NCI-H2196 treated with DMSO at 0.1 percent for 48 hours (cell line): ENCODE results near the gene GPC1.

Experiments
- DNase-seq: peaks from one replicate; lab custom pipeline; 2025; ENCODE audit not compliant: unreplicated experiment; lab: John Stamatoyannopoulos, UW

GPC1 gene

DNA sequence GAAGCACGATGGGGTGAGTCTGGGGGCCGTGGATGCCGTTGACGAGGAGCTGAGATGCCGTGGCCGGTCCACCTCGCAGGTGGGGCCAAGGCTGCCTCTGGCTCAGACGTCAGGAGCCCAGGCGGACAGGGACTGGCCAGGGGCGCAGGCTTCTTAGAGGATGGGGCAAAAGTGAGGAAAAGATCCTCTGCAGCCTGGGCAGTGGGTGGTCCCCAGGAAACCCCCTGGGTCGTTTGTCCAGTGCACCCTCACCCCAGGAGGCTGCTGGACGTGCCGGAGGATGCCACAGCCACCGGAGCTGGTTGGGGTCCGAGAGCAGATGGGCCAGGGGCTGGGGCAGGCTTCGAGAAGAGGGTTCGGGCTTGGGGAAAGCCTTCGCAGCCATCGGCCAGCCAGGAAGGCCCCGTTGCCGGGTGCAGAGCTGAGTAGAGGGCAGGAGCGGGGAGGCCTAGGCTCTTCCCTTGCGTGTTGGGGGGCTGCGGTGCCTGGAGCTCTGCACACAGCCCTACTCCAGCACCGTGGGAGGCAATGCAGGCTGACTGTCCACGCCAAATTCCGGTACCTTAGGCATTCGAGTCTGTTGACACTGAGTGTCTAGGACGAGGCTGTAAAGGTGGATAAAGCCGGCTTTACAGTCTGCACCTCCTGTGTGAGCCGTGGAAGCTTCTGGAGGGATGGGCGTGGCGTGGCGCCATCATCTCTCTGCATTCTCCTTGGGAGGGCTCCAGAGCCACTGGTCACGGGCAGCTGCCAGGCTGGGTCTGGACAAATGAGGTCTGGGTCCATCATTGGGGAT, 18.8 kb downstream of the GPC1 start:
- DNase-seq, result no peak

- DNase-seq, result no peak
These were observed 19.8 kb downstream of the GPC1 start for GRCh38 chr2:240455272-240455646.

GRCh38 chr2:240455647-240456446, 20.4 kb downstream of the GPC1 start:
- no peak for DNase-seq

DNA sequence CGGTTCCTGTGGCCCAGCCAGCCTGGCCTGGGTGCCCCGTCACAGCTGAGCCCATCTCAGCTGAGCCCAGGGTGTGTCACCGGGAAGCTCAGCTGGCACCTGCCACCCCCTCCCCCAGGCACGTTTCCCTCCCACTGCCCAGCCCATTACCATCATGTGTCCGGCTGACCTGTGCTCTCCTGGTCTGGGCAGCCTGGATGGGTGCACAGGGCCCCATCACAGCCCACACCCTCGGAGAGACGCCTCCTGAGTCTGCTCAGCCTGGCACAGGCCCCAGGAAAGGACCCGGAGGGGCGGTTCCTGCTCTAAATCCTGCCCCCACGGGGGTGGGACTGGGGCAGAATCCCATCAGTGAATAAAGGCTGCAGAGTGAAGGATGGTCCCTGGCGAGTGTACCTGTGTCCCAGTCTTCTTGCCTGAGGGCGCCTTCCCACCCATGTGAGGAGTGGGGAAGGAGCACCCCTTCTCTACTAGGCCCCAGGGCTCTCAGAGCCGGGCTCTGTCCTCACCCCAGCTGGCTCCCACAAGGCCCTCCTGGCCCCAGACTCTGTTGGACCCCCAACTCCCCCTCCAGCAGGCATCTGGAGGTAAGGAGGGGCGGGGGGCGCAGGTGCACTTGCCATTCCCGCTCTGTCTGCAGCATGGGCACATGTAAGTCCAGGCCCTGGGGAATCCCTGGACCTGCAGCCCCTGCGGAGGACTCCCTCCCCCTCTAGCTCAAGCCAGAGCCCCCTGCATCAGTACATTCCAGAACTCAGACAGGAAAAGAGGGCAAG, 21.2 kb downstream of the GPC1 start:
- DNase-seq, result no peak

- DNase-seq, result no peak
These were observed 22.0 kb downstream of the GPC1 start for GRCh38 chr2:240457223-240458043.

DNA sequence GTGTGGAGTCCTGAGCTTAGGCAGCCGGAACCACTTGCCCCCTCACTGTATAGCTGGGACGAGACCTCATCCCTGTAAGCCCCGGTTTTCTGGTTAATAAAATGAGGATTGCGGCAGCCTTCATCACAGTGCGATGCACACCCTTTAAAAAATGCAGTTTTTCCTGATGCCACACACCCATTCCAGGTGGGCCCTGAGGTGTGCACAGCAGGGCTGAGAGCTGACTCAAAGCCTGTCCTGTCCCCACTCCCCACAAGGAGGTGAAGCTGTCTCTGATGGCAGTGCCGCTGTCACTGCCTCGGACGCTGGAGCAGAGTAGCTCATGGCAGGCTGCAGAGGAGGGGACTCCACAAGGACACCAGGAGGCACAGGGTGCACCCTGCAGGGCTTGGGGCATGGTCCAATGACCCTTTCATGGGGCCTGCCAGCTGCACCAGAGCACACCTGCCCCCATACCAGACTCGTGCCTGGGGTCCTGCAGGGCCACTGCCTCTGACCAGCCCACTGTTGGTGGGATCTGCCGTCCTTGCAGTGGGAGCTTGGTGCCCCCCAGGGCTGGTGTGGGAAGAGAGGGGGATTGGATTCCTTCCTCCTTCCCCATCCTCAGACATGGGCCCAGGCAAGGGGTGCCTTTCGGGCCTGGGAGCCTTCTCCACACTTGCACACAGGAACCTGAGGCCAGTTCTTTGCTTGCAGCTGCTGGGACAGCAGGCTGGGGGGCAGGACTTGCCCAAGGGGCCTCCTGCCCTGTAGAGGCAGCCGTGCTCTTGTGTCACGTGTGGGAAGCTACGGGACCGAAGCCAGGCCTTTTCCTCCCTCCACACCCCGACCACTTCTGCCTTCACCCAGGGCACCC, 22.8 kb downstream of the GPC1 start:
- DNase-seq, result no peak

DNA sequence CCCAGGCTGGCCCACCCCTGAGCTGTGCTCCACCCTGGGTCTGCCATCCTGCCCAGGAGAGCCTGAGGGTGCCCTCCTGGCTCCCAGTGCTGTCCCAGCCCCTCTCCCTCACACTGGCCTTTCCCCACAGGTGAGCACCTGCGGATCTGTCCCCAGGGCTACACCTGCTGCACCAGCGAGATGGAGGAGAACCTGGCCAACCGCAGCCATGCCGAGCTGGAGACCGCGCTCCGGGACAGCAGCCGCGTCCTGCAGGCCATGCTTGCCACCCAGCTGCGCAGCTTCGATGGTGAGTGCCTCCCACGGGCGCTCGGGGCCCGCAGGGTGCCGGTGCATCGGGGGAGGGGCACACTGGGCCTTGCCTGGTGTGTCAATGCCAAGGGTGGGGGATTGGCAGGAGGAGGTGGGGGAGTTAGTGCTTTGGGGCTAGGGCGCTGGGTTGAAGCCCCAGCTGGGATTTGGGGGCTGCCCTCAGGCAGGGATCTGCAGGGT, 23.5 kb downstream of the GPC1 start:
- DNase-seq, result no peak

GRCh38 chr2:240459401-240460252, 24.2 kb downstream of the GPC1 start:
- DNase-seq, result no peak

- DNase-seq, result no peak
These were observed 24.8 kb downstream of the GPC1 start for GRCh38 chr2:240460253-240460711.

- DNase-seq, result no peak
These were observed 25.4 kb downstream of the GPC1 start for GRCh38 chr2:240460781-240461431.

DNA sequence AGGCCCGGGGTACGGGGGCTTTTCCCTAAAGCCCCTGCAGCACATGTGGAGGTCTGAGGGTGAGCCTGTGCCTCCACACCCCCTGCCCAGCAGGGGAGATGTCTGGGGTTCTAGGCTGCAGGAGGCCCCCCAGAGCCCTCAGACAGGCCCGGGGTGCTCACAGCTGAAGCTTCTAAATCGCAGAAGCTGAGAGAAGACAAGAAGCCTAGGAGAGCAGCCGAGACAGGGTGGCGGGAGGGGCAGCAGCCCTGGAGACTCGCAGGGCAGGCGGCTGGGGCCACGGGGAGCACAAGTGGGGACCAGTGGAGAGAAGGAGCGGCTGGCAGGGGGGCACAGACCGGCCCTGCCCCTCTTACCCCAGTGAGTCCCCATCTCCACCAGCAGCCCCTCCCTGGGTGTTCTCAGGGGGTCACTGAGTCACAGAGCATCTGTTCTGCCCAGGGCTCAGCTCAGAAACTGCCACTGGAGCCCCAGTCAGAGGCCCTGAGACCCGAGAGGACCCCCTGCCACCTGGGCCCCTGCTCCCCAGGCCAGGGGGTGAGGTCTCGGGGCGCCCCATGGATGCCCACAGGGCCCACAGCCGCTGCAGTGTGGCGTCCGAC, 26.1 kb downstream of the GPC1 start:
- no peak for DNase-seq

DNA sequence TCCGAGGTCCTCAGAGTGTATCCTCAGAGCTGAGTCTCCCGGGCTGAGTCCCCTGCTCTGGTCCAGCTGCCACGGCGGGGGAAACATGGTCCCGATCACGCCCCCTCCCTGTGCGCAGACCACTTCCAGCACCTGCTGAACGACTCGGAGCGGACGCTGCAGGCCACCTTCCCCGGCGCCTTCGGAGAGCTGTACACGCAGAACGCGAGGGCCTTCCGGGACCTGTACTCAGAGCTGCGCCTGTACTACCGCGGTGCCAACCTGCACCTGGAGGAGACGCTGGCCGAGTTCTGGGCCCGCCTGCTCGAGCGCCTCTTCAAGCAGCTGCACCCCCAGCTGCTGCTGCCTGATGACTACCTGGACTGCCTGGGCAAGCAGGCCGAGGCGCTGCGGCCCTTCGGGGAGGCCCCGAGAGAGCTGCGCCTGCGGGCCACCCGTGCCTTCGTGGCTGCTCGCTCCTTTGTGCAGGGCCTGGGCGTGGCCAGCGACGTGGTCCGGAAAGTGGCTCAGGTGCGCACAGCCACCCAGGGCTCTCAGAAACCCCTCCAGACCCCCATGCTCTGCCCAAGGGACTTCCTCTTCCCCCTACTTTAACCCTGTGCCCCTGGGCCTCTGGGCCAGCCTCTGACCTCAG, 26.7 kb downstream of the GPC1 start:
- no peak for DNase-seq

DNA sequence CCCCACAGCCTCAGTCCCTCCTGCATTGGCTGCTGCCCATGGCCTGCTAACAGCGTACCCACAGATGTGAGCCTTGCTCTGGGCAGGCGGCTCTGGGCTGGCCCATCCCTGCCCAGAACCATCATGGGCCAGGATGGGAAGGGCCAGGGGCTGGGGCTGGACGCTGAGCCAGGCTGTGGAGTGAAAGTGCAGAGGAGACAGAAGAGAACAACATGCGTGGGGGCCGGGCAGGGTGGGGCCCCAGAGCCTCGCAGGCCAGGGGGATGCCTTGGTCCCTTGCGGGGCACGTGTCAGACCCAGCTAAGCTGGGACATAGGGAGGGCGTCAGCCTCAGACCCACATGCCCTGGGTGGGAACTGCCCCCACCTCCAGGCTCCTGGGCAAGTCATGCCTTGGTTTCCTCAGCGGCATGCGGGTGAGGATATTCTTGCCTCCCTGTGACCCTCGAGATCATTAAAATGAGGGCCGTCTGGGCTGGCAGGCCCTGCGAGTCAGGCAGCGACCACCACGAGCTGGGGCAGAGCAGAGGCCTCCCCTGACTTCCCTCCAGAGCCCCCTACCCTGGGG, 27.3 kb downstream of the GPC1 start:
- no peak for DNase-seq

GRCh38 chr2:240463274-240463865, 27.9 kb downstream of the GPC1 start:
- no peak for DNase-seq

GRCh38 chr2:240463866-240464481, 28.5 kb downstream of the GPC1 start:
- DNase-seq, result no peak
